PC-3 (cell line): ENCODE data around the gene ADORA2A.

Source experiments
- EZH2 ChIP-seq: fragments of 300-600 bp; sonication (generic); IDR thresholded peaks from one replicate; pipeline ENCODE4 v1.6.1; 2017; ENCODE audit warnings: antibody characterized with exemption, mild to moderate bottlenecking, low read length; ENCODE audit not compliant: unreplicated experiment
- TF ChIP-seq, protein P1 (sequence below): fragments of 300-600 bp; sonication (generic); conservative IDR thresholded peaks from 2 replicates; pipeline ENCODE4 v1.5.1; 2017; ENCODE audit warnings: antibody characterized with exemption, low read depth, mild to moderate bottlenecking, low read length

- TF ChIP-seq, protein P1, sequence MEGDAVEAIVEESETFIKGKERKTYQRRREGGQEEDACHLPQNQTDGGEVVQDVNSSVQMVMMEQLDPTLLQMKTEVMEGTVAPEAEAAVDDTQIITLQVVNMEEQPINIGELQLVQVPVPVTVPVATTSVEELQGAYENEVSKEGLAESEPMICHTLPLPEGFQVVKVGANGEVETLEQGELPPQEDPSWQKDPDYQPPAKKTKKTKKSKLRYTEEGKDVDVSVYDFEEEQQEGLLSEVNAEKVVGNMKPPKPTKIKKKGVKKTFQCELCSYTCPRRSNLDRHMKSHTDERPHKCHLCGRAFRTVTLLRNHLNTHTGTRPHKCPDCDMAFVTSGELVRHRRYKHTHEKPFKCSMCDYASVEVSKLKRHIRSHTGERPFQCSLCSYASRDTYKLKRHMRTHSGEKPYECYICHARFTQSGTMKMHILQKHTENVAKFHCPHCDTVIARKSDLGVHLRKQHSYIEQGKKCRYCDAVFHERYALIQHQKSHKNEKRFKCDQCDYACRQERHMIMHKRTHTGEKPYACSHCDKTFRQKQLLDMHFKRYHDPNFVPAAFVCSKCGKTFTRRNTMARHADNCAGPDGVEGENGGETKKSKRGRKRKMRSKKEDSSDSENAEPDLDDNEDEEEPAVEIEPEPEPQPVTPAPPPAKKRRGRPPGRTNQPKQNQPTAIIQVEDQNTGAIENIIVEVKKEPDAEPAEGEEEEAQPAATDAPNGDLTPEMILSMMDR: no peak
- no peak for TF ChIP-seq EZH2
Observed at GRCh38 chr22:24471570-24471969, 44.2 kb downstream of the ADORA2A start.
